SU-DHL-6 (cell line): Measurements from ENCODE around the gene POLR2F.

Experiments used
- CTCF ChIP-seq: fragments of 200-600 bp; sonication (generic); IDR thresholded peaks from one replicate; pipeline ENCODE4 v1.5.1; 2017; ENCODE audit warnings: antibody characterized with exemption, mild to moderate bottlenecking, low read length, moderate library complexity; ENCODE audit not compliant: insufficient read depth, poor library complexity, severe bottlenecking
- EZH2phosphoT487 ChIP-seq: fragments of 200-600 bp; sonication (generic), shearing (Covaris generic); conservative IDR thresholded peaks from 2 replicates; pipeline ENCODE4 v1.6.1; 2018; ENCODE audit warnings: mild to moderate bottlenecking, antibody characterized with exemption, low read length, moderate library complexity, mixed read lengths

- TF ChIP-seq CTCF (no peak), EZH2phosphoT487 (no peak)
Measured at GRCh38 chr22:37954686-37955085, 1.2 kb downstream of the POLR2F start.
